Forelimb muscle (tissue), 1 donor: ENCODE results near the gene ZNF518A. TPM values are rescaled to one million over a fixed set of nuclear protein-coding genes. Genes with fewer than 3 reads are reported as not detected.
"Not testable (repeated sequence)": the region's sequence is repeated elsewhere in the genome, so short reads cannot be mapped to it uniquely, and the experiment has no call there.

Source experiments
- DNase-seq: peaks from one replicate; pipeline ENCODE4 v3.0.0-alpha.2; 2013; ENCODE audit warnings: low read depth
- polyA plus RNA-seq: library from polyadenylated mRNA; unstranded; fragments of 120-200 nt; gene quantifications from one replicate; pipeline ENCODE4 v1.2.1, GENCODE V29; 2013; ENCODE audit not compliant: insufficient read length

Gene ZNF518A
- polyA plus RNA-seq, 1 donor: 19.1 TPM

DNA sequence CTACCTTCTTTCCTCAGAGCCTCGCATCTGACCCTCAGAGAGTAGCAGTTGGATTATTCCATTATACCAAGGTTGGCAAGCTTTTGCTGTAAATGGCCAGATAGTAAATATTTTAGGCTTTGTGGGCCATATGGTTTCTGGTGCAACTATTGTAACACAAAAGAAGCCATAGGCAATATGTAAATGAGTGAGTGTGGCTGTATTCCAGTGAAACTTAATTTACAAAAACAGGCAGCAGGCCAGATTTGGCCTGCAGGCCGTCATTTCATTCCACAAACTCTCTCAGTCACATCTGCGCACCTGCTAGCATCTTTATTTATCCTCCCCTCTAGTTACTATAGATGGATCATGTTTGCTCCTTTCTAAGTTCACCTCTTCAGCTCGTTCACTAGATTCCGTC lies 6.7 kb downstream of the ZNF518A start:
- DNase-seq: no peak

DNA sequence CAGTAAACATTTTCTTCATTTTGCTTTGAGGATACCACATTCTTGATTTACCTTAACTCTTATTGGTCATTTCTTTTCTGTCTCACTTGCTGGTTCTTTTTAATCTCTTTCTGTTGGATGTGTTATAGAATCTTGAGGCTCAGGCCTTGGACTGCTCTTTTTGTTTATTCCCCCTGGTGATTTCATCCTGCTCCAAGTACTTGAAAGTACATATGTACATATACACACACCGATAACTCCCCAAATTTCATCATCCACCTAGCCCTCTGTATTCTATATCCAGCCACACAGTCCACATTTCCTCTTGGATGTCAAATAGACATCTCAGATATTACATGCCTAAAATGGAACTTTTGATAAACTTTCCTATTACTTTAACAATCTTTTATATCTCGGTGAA lies 7.5 kb downstream of the ZNF518A start:
- no peak for DNase-seq

DNA sequence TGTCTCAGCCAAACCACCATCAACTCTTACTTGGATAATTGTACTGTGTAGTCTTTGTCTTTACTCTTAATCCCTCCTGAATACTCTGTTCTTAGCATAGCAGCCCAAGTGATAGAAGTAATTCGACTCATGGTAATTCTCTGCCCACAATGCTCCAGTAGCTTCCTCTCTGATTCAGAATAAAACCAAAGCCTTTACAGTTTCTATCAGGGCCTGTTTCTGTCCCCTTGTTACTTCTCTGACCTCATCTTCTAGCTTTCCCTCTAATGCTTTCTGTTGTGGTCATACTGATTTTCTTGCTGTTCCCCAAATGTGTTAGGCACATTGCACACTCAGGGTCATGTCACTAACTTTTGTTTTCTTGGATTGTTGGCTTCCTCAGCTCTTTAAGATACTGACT lies 8.0 kb downstream of the ZNF518A start:
- no peak for DNase-seq

DNA sequence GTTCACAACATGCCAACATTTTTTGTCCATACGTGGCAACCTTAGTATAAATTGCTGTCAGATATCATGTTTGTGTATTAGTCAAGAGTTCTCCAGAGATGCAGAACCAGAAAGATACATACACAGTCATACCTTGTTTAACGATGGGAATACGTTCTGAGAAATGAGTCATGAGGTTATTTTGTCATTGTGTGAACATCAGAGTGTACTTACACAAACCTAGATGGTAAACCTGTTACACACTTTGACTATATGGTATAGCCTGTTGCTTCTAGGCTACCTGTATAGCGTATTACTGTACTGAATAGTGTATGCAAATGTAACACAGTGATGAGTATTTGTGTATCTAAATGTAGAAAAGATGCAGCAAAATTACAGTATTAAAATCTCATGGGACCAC lies 22.3 kb downstream of the ZNF518A start:
- DNase-seq: no peak

DNA sequence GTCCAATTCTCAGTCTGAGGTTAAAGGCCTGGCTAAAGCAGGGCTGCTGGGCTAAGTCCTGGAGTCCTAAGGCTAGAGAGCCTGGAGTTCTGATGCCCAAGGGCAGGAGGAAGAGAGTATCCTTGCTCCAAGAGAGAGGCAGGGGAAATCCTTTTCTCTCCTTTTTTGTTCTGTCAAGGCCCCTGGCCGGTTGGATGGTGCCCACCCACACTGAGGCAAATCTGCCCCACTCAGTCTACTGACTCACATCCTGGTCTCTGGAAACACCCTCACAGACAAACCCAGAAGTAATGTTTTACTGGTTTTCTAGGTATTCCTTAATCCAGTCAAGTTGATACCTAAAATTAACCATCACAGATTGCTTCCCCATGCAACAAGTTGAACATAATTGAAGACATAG lies 23.0 kb downstream of the ZNF518A start:
- no peak for DNase-seq

DNA sequence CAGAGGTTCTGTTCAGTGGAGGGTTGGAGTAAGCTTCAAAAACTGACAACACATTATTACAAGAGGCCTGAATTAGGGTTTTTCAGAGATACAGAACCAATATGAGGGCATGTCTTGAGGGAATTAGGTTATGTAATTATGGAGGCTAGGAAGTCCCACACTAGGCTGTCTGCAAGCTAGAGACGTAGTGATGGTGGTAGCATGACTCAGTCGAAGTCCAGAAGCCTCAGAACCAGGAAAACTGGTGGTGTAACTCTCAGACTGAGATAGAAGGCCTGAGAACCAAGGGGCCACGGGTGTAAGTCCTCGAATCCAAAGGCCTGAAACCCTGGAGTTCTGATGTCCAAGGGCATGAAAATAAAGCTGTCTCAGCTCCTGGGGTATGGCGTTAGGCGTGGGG lies 35.6 kb downstream of the ZNF518A start:
- no peak for DNase-seq

DNA sequence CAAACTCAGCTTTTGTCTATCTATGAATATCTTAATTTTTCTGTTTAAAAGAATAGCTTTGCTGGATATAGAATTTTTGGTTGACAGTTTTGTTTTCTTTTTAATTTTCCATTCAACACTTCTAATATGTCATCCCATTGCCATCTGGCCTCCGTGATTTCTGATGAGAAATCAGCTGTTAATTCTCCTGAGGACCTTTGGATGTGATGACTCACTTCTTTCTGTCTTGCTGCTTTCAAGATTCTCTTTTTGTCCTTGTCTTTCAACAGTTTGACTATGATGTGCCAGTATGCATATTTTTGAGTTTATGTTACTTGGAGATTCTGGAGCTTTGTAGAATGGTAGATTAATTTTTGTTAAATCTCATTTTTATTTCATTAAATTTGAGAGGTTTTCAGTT lies 38.4 kb downstream of the ZNF518A start:
- DNase-seq: no peak

DNA sequence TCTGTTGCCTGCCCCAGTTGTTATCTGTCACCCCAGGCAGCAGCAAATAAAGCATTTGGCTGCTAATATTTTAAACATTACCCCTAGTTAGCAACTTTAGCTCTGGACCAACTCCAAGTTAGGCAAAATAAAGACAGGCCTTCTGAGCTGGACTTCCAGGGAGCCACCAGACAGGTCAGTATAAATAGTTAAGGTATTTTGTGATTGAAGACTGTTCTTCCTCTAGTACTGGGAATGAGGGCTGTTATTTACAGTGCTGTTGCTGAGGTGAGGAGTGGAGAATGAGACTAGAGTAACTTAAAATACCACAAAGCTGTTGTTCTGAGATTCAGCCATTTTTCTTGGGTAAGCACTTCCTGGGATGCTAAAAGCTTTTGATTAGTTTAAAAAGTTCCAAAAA lies 40.1 kb downstream of the ZNF518A start:
- no peak for DNase-seq

DNA sequence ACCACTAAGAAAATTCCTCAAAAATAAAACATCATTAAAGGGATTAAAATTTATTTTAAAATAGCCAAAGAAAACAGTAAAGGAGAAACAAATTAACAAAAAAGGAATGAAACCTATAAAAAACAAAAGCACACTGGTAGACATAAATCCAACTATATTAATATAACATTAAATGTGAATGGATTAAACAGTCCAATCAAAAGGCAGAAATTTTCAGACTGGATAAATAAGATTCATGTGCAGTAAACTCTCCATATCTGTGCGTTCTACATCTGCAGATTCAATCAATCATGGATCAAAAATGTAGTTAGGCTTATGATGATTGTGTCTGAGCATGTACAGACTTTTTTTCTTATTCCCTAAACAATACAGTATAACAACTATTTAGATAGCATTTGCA lies 42.6 kb downstream of the ZNF518A start:
- DNase-seq: no peak

DNA sequence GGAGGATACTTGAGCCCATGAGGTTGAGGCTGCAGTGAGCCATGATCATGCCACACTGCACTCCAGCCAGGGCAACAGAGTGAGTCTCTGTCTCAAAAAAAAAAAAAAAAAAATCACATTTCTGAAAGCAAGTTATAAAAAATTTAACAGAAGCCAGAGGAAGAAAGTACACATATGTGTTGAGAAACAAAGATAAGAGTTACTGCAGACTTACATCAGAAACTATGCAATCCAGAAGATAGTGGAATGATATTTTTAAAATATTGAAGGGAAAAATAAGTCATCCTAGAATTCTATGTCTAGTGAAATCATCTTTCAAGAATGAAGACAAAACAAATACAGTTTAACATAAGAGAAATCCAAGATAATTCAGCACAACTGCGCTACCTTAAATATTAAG lies 46.9 kb downstream of the ZNF518A start:
- no peak for DNase-seq

DNA sequence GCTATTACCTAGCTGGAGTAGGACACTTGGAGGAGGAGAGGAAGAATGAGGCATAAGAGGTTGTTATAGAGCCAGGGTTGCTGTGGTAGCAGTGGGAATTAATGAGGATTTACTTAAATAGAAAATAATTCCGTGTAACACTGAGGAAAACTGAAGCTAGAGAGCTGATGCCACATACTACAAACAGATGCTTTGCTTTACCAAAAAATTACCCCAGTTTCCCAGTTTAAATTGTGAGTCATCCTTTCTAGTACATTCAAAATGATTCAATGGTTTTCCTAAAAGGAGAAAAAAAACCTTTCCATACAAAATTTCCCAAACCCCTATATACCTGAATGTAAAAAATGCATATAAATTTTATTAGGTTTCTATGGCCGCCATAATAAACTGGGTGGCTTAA lies 58.3 kb downstream of the ZNF518A start:
- no peak for DNase-seq

DNA sequence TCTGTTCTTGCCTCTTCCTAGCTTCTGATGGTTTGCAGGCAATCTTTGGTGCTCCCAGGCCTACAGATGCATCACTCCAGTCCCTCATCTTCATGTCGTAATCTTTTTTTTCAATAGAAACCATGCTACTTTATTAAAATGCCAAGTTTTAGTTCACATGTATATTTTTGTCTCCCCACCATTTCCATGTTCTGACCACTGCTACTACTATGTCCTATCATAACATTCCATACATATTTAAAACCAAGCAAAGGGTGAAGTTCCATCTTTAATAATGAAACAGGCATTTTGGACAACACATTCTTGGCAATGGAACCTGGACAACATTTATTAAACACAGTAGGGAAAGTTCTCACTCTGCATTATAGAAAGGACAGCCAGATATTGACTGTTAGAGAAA lies 58.8 kb downstream of the ZNF518A start:
- DNase-seq: no peak

DNA sequence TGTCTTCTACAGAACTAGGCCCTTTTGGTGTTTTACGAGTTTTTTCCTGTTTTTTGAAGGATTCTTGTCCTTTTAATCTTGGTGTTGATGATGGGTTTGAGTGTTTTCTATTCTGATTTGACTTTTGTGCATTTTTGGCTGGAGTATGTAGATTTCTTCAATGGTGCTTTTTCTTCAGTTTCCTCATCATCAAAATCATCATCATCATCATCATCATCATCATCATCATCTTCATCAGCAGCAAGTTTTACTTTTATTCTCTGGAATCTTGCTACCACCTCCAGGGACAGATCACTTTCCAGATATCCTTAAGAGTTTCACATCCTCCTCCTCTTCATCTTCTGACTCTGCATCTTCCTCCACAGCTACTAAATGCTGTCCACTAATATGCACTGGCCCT lies 59.4 kb downstream of the ZNF518A start:
- not testable (repeated sequence) for DNase-seq

DNA sequence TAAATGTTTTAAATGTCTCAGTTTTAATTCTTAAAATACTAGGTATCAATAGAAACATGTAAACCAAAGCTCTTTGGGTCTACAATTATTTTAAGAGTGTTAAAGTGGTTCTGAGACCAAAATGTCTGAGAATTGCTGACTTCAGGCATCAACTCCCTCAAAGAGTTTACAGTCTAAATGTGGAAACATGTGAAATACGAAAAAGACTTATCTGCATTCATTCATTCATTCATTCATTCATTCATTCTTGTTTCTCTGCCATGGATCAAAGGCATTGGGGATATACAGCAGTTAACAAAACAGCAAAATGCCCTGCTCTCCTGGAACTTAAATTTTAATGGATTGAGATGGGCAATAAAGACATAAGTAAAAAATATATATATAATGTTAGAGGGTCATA lies 71.4 kb downstream of the ZNF518A start:
- DNase-seq: no peak

DNA sequence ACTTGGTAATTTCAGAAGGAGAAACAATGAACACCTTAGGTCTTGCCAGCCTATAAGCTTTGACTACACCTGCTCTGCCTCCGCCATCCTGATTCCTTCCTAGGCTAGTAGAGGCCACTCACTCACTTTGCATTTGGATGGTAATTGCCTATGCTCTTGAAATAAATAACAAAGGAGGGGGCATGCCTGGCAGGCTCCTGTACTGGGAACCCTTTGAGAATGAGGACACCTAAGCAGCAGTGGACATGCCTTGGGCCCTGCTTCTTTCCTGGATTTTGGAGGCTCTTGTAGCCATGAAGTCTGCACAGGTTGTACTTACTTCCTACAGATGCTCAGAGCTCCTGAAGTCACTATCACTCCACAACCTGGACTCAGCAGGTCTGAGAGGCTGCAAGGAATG lies 75.5 kb downstream of the ZNF518A start:
- no peak for DNase-seq

DNA sequence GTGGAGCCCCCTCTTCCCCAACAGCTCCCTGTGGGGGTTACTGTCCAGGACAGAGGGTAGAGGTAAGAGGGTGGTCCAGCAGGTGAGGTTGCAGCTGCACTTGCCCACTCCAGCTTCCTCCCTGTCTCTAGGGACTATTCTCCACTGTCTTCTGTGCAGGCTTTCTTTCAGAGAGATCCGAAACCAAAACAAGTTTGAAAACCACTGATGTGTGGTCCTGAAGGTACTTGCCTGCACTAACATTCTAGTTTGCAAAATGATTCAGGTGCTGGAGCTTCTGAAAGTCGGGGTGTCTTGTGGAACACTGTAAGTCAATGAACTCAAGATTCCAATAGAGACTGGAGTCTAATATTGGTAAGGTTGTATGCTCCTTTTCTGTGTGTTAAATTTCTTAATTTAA lies 78.2 kb downstream of the ZNF518A start:
- DNase-seq: no peak

DNA sequence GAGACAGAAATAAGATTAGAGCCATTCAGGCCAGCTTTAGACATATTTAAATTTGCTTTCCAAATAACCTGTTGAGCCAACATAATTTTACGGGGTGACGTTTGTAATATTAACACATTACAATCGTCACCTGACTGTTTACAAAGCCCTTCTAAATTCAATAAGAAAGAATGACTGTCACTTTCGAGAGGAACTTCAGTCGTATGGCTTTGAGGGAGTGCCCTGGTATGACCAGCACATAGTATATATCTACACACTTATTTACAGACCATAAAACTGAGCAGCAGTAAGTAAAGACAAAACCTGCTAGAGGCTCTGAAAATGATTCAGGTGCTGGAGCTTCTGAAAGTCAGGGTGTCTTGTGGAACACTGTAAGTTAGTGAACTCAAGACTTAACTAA lies 78.8 kb downstream of the ZNF518A start:
- DNase-seq: no peak

DNA sequence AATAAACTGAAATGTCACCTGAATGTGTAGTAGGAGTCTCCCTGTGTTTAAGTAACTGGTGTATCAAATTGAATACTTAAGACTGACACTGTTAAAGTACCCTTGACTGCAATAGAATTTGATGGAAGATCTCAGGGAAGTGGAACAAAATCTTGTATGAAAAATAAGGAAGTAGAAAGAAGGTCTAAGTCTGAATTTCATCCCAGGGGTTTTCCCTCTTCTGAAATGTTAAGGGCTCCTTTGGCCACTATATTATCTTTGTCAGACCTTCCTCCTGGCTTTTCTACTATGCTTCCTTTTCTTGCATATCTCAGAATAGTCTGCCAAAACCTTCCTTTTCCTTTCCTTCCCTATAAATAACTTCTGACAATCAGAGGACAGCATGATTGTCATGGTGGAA lies 81.7 kb downstream of the ZNF518A start:
- no peak for DNase-seq

DNA sequence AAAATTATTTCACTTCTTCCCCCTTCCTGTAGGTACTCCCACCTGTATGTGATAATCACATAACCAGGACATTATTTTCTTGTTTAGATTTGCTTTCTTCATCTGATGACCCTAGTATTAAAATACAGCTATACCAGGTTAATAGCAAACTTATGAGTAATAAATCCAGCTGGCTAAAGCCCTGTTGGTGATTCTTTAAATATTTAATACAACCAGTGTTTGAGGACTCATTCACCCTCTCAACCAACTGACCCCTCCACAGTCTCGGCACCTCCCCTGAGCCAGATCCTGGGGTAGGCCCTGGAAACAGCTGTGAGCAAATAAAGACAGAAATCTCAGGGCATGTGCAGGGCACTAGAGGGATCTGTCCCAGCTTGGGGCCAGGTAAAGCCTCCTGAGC lies 82.8 kb downstream of the ZNF518A start:
- no peak for DNase-seq

Other genes starting within 250 kb of the ZNF518A start
- 1.5 TPM for gene CC2D2B, start 222.3 kb upstream of the ZNF518A start, polyA plus RNA-seq
- 10.7 TPM for gene CCNJ, start 86.7 kb upstream of the ZNF518A start, polyA plus RNA-seq
- gene BLNK, start 141.3 kb downstream of the ZNF518A start, polyA plus RNA-seq: 1.8 TPM
- 0.11 TPM for gene DNTT, start 174.1 kb downstream of the ZNF518A start, polyA plus RNA-seq
- not detected for gene OPALIN, start 228.7 kb downstream of the ZNF518A start, polyA plus RNA-seq